Uterus (tissue), 4 donors: ENCODE data around the gene ZNF155. TPM values are rescaled to one million over a fixed set of nuclear protein-coding genes. Genes with fewer than 3 reads are reported as not detected.
"Not testable (repeated sequence)": the region's sequence is repeated elsewhere in the genome, so short reads cannot be mapped to it uniquely, and the experiment has no call there.

Experiments
- DNase-seq, 2 donors: peaks; one replicate each; pipeline ENCODE4 v3.0.0-alpha.2; 2019 to 2020
- H3K27ac ChIP-seq, 2 donors: fragments of 200-600 bp; sonication (generic); 1 replicate in 1 of 2; 2 replicates in 1 of 2; pipeline ENCODE4 v1.5.1; 2016 to 2018
- H3K27me3 ChIP-seq, 2 donors: fragments of 200-600 bp; sonication (generic); one replicate each; pipeline ENCODE4 v1.5.1; 2018 to 2019; ENCODE audit warnings: control low read depth in 1 of 2
- H3K36me3 ChIP-seq, 2 donors: fragments of 200-600 bp; sonication (generic); one replicate each; pipeline ENCODE4 v1.5.1; 2019; ENCODE audit warnings: control low read depth in 1 of 2
- H3K4me1 ChIP-seq, 2 donors: fragments of 200-600 bp; sonication (generic); one replicate each; pipeline ENCODE4 v1.5.1; 2018 to 2019; ENCODE audit warnings: control low read depth in 1 of 2
- H3K4me3 ChIP-seq, 2 donors: fragments of 200-600 bp; sonication (generic); 1 replicate in 1 of 2; 2 replicates in 1 of 2; pipeline ENCODE4 v1.5.1; 2018 to 2019; ENCODE audit warnings: mild to moderate bottlenecking in 1 of 2
- H3K9me3 ChIP-seq, 2 donors: fragments of 200-600 bp; sonication (generic); one replicate each; pipeline ENCODE4 v1.5.1; 2019; ENCODE audit warnings: control low read depth in 1 of 2
- POLR2A ChIP-seq, 2 donors: fragments of 450-650 bp; IDR thresholded peaks; one replicate each; pipeline ENCODE4 v1.6.1; 2016; ENCODE audit warnings: antibody characterized with exemption in 2 of 2, mild to moderate bottlenecking in 1 of 2, moderate library complexity in 1 of 2
- intact Hi-C: fragments of 100-400 bp; cut with DNase I; formaldehyde crosslinking; loops from one replicate; pipeline ENCODE4 v1.15.1; 2023; ENCODE audit warnings: low total_unique reads
- total RNA-seq, 4 donors: library from RNA; depleted of rRNA in 3 of 4; stranded (reverse); fragments of >200 nt in 3 of 4; gene quantifications; one replicate each; pipeline versions ENCODE4 v1.1.0 to v1.2.4, GENCODE V29; 2014 to 2023
- TF ChIP-seq, protein P1 (sequence below), 4 experiments: fragments of 200-600 bp in 2 of 4; fragments of 450-650 bp in 2 of 4; sonication (generic) in 2 of 4; IDR thresholded peaks; one replicate each; pipeline ENCODE4 v1.5.1; 2016 to 2019; ENCODE audit warnings: antibody characterized with exemption in 4 of 4, mild to moderate bottlenecking in 2 of 4, moderate library complexity in 1 of 4
- donor health status: DM: yes; HTN: yes; CAD: no.

Gene ZNF155
- total RNA-seq, 4 donors from 2014 or later, result 6.2 to 51.7 (median 16.3) TPM

DNA sequence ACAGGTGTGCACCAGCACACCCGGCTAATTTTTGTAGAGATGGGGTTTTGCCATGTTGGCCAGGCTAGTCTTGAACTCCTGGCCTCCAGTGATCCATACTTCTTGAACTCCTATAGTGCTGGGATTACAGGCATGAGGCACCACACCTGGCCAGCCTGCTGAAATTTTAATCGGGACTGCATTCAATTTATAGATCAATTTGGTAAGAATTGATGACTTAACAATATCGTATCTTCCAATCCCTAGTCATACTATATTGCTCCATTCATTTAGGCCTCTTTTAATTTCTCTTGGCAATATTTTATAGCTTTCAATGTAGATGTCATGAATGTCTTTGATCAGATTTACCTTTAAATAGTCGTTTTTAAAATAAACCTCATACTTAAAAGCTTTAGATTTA, 43.3 kb upstream of the ZNF155 start:
- no peak for DNase-seq
- no peak for TF ChIP-seq POLR2A (IDR thresholded peaks at IDR 0.05)
- TF ChIP-seq, protein P1, sequence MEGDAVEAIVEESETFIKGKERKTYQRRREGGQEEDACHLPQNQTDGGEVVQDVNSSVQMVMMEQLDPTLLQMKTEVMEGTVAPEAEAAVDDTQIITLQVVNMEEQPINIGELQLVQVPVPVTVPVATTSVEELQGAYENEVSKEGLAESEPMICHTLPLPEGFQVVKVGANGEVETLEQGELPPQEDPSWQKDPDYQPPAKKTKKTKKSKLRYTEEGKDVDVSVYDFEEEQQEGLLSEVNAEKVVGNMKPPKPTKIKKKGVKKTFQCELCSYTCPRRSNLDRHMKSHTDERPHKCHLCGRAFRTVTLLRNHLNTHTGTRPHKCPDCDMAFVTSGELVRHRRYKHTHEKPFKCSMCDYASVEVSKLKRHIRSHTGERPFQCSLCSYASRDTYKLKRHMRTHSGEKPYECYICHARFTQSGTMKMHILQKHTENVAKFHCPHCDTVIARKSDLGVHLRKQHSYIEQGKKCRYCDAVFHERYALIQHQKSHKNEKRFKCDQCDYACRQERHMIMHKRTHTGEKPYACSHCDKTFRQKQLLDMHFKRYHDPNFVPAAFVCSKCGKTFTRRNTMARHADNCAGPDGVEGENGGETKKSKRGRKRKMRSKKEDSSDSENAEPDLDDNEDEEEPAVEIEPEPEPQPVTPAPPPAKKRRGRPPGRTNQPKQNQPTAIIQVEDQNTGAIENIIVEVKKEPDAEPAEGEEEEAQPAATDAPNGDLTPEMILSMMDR (IDR thresholded peaks at IDR 0.05), result no peak
- Histone ChIP-seq H3K4me3 (no peak overlapping the region), H3K36me3 (no peaks in the 10 kb centered on the region), H3K9me3 (no peaks in the 10 kb centered on the region), H3K27ac (no peak overlapping the region), H3K27me3 (no peaks in the 10 kb centered on the region), H3K4me1 (no peaks in the 10 kb centered on the region)
- intact Hi-C loops, result no loop called here

DNA sequence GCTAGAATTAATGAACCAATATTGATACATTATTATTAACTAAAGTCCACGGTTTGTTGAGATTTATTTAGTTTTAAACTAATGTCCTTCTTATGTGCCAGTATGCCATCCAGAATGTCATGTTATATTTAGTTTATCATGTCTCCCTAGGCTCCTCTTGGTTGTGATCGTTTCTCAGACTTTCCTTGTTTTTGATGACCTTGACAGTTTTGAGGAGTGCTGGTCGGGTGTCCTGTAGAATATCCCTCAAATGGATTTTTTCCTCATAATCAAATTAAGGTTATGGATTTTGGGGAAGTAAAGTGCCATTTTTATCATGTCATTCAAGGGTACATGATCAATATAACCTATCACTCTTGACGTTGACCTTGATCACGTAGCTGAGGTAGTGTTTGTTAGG, 42.8 kb upstream of the ZNF155 start:
- no peak overlapping the region for H3K27ac ChIP-seq
- no peak for DNase-seq

DNA sequence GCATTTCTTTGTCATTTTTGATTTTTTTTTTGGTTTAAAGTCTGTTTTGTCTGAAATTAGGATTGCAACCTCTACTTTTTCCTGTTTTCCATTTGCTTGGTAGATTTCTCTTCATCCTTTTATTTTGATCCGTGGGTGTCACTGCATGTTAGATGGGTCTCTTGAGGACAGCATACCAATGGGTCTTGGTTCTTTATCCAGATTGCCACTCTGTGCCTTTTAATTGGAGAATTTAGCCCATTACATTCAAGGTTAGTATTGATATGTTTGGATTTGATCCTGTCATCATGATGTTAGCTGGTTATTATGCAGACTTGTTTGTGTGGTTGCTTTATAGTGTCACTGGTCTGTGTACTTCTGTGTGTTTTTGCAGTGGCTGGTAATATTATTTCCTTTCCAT, 36.6 kb upstream of the ZNF155 start:
- H3K27me3 ChIP-seq, H3K9me3 ChIP-seq, DNase-seq, H3K36me3 ChIP-seq, intact Hi-C loops, H3K27ac ChIP-seq, H3K4me3 ChIP-seq, H3K4me1 ChIP-seq: not testable (repeated sequence)

More for the DNA sequence above, 42.8 kb upstream of the ZNF155 start:
- no peaks in the 10 kb centered on the region for H3K36me3 ChIP-seq
- H3K4me1 ChIP-seq, result no peaks in the 10 kb centered on the region
- no peak overlapping the region for H3K4me3 ChIP-seq
- H3K27me3 ChIP-seq, result no peaks in the 10 kb centered on the region
- no peak for TF ChIP-seq POLR2A (IDR thresholded peaks at IDR 0.05)
- TF ChIP-seq, protein P1 (IDR thresholded peaks at IDR 0.05), result no peak
- no peaks in the 10 kb centered on the region for H3K9me3 ChIP-seq
- intact Hi-C loops, result no loop called here

DNA sequence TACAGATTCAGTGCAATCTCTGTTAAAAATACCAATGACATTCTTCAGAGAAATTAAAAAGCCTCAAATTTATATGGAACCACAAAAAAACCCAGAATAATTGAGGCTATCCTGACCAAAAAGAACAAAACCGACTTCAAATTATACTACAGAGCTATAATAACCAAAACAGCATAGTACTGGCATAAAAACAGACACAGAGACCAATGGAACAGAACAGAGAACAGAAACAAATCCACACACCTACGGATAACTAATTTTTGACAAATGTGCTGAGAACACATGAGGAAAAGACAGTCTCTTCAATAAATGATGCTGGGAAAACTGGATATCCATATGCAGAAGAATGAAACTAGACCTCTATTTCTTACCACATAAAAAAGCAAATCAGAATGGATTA, 34.2 kb upstream of the ZNF155 start:
- DNase-seq, H3K4me3 ChIP-seq, intact Hi-C loops, H3K27me3 ChIP-seq, H3K9me3 ChIP-seq, H3K27ac ChIP-seq, H3K4me1 ChIP-seq, H3K36me3 ChIP-seq: not testable (repeated sequence)

DNA sequence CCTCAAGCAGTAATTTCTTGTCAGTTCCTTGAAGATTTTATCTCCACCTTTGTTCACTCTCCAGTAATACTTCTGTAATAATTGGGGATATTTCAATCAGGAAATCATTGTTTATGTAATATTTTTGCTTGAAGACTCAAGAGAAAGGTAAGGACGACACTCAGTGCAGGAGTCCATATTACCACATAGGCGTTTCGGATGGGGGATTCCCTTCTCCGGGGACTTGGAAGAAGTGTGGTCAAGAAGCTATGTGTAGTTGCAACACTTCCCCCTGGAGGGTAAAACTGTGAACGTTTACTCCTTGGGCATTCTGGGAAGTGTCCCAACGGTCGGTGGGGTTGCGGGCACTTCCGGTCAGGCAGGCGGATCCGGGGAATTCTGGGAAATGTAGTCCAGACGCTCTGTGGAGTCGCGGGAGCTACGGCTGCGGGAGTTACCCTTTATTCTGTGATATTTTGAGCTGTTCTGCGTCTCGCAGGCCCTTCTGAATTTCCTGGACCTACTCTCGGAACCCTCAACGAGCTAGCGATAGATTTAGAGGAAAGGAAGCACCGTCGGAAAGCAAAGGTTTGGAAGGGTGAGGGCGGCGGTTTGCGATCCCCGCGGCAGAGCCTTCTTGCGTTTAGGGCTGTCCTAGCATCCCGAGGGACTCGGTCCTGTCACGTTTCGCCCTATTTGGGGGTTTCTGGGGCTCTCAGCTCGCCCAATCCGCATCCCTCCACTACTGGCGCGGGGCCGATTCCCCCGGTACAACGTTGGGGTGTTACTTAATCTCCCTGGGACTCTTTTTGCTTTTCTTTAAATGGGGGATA, 32.9 kb upstream of the ZNF155 start, which contains the start of gene ZNF221:
Gene ZNF221 (plus strand): TSS at position 395 of the 812 bp plus-strand sequence. CDS start 11,499 bp downstream, outside the sequence.
- peak within 1 kb of the TSS; percentile 67 to 70 for H3K27ac ChIP-seq
- H3K4me1 ChIP-seq, result no peaks in the 10 kb centered on the region
- intact Hi-C loops, result no loop called here
- peak within 1 kb of the TSS; percentile 65 to 72 for H3K4me3 ChIP-seq
- peak; percentile 88 to 93 for DNase-seq
- no peaks in the 10 kb centered on the region for H3K27me3 ChIP-seq
- peaks cover 0 to 12% of the 10 kb centered on the region in 2 donors for H3K9me3 ChIP-seq
- H3K36me3 ChIP-seq, result no peaks in the 10 kb centered on the region
- no peak for TF ChIP-seq POLR2A (IDR thresholded peaks at IDR 0.05)
- TF ChIP-seq, protein P1 (IDR thresholded peaks at IDR 0.05), result peak; percentile 41 to 57 (median 52)

DNA sequence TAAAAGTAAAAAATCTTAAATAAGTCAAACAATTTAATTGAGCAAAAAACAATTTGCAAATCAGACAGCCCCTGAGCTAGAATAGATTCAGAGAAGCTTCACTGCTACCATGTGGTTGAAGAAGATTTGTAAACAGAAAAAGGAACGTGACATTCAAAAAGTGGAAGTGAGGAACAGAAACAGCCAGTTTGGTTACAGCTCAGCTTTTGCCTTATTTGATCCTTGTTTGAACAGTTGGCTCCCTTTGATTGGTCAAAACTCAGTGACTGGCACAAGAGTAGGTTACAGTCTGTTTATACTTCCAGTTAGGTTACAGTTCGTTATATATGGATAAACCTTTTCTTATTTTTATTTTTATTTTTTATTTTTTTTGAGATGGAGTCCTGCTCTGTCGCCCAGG, 27.2 kb upstream of the ZNF155 start:
- Histone ChIP-seq H3K9me3 (peaks cover 3 to 54% of the 10 kb centered on the region in 2 donors), H3K27me3 (no peaks in the 10 kb centered on the region), H3K4me3 (no peak overlapping the region), H3K36me3 (no peaks in the 10 kb centered on the region), H3K27ac (no peak overlapping the region), H3K4me1 (no peaks in the 10 kb centered on the region)
- DNase-seq, result no peak
- TF ChIP-seq, protein P1 (IDR thresholded peaks at IDR 0.05), result no peak
- no peak for TF ChIP-seq POLR2A (IDR thresholded peaks at IDR 0.05)
- intact Hi-C loops, result no loop called here
